ENCODE results near the gene SRP19. TPM values are rescaled to one million over a fixed set of nuclear protein-coding genes. Genes with fewer than 3 reads are reported as not detected.

SRP19 gene
- total and polyA plus RNA-seq, 9 of the 15 experiments (the other 6 are each of a cell fraction or from before 2014, with no cell fraction given): 52.3 to 357 (median 146) TPM

- TF ChIP-seq ZNF584 (CRISPR knock-in tag; IDR thresholded peaks at IDR 0.05; ENCODE audit: low read depth): no peak
- no peak for TF ChIP-seq CHCHD3 (CRISPR knock-in tag; IDR thresholded peaks at IDR 0.05)
- peak; percentile 76 for TF ChIP-seq CBFA2T3 (IDR thresholded peaks at IDR 0.05)
- TF ChIP-seq ETS1 (conservative IDR thresholded peaks at IDR 0.05; ENCODE audit: control insufficient read depth, low read depth, low read length): no peak
- TF ChIP-seq ZBTB26 (CRISPR knock-in tag; IDR thresholded peaks at IDR 0.05): no peak
These were observed 22.1 kb downstream of the SRP19 start (continued) for GRCh38 chr5:112883192-112883591.

DNA sequence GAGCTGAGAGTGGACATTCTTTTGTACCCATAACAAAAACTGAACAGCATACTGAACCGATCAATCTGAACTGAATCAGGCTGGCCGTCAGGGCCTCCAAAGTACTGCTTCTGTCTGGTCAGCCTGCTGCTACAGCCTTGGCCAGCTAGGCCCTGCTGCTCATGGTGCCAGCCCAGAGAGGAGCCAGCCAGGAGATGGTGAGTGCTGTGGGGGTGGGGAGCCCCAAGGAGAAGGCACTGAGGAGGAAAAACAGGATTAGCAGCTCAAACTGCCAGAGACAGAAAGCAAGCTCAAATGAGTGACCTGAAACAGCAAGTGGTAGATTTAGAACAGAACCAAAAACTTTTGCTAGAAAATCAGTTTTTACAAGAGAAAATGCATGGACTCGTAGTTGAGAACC, 23.9 kb downstream of the SRP19 start:
- WGBS (ENCODE audit: insufficient coverage, low coverage, missing lambda C conversion rate): 87% methylated on average over 3 of the region's 3 CpGs
- CTCF ChIA-PET (ENCODE audit: low intra/inter-chr PET ratio): no interaction called here
- intact Hi-C loops (cut with micrococcal nuclease): no loop called here
- TF ChIP-seq, protein P1, sequence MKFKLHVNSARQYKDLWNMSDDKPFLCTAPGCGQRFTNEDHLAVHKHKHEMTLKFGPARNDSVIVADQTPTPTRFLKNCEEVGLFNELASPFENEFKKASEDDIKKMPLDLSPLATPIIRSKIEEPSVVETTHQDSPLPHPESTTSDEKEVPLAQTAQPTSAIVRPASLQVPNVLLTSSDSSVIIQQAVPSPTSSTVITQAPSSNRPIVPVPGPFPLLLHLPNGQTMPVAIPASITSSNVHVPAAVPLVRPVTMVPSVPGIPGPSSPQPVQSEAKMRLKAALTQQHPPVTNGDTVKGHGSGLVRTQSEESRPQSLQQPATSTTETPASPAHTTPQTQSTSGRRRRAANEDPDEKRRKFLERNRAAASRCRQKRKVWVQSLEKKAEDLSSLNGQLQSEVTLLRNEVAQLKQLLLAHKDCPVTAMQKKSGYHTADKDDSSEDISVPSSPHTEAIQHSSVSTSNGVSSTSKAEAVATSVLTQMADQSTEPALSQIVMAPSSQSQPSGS (CRISPR knock-in tag; IDR thresholded peaks at IDR 0.05): no peak
- TF ChIP-seq, protein P2, sequence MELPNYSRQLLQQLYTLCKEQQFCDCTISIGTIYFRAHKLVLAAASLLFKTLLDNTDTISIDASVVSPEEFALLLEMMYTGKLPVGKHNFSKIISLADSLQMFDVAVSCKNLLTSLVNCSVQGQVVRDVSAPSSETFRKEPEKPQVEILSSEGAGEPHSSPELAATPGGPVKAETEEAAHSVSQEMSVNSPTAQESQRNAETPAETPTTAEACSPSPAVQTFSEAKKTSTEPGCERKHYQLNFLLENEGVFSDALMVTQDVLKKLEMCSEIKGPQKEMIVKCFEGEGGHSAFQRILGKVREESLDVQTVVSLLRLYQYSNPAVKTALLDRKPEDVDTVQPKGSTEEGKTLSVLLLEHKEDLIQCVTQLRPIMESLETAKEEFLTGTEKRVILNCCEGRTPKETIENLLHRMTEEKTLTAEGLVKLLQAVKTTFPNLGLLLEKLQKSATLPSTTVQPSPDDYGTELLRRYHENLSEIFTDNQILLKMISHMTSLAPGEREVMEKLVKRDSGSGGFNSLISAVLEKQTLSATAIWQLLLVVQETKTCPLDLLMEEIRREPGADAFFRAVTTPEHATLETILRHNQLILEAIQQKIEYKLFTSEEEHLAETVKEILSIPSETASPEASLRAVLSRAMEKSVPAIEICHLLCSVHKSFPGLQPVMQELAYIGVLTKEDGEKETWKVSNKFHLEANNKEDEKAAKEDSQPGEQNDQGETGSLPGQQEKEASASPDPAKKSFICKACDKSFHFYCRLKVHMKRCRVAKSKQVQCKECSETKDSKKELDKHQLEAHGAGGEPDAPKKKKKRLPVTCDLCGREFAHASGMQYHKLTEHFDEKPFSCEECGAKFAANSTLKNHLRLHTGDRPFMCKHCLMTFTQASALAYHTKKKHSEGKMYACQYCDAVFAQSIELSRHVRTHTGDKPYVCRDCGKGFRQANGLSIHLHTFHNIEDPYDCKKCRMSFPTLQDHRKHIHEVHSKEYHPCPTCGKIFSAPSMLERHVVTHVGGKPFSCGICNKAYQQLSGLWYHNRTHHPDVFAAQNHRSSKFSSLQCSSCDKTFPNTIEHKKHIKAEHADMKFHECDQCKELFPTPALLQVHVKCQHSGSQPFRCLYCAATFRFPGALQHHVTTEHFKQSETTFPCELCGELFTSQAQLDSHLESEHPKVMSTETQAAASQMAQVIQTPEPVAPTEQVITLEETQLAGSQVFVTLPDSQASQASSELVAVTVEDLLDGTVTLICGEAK (IDR thresholded peaks at IDR 0.05): no peak
- TF ChIP-seq, protein P2 (CRISPR knock-in tag; IDR thresholded peaks at IDR 0.05): no peak
- no peak for TF ChIP-seq TSC22D4 (tag; IDR thresholded peaks at IDR 0.05)

More for the DNA sequence above, 23.9 kb downstream of the SRP19 start:
- Histone ChIP-seq H3K9ac (ENCODE audit: insufficient read depth in 1 of 2, low read depth in 2 of 2, low read length in 2 of 2) (no peak overlapping the region), H3K4me3 (no peak overlapping the region), H3K4me2 (ENCODE audit: insufficient read depth, low read length) (no peak overlapping the region), H3K36me3 (ENCODE audit: control insufficient read depth, insufficient read depth, low read length) (peaks cover 72% of the 10 kb centered on the region), H4K20me1 (replicated peaks; ENCODE audit: control insufficient read depth, insufficient read depth, low read length) (no peaks in the 10 kb centered on the region), H3K9me1 (ENCODE audit: control insufficient read depth, insufficient read depth, low read length) (no peaks in the 10 kb centered on the region), H3K9me3 (replicated peaks; ENCODE audit: control insufficient read depth, insufficient read depth, low read depth, low read length) (no peaks in the 10 kb centered on the region), H3K27me3 (ENCODE audit: control insufficient read depth in 2 of 2, insufficient read depth in 2 of 2, low read length in 2 of 2) (no peaks in the 10 kb centered on the region), H2AFZ (ENCODE audit: low read depth, low read length) (no peak overlapping the region), H3K79me2 (ENCODE audit: control insufficient read depth, insufficient read depth, low read length) (no peaks in the 10 kb centered on the region), H3K4me1 (replicated peaks in 1 of 2; ENCODE audit: control insufficient read depth in 2 of 2, insufficient read depth in 2 of 2, low read length in 2 of 2) (no peaks in the 10 kb centered on the region), H3K27ac (ENCODE audit: extremely low read depth, low read depth, low read length) (no peak overlapping the region)
- no TSS peak for BruUV-seq (replicated peaks)
- POLR2A ChIA-PET: interaction anchor here (0.9 to 1.6 kb wide), 3 partner anchors 11 to 24 kb away, joined by 3 to 5 read pairs (median 3); partner anchors contain the start of gene SRP19
- FAIRE-seq (no peak), ATAC-seq (no peak), DNase-seq (ENCODE audit: extremely low read depth in 1 of 4, low spot score in 3 of 4) (no peak)
- in situ Hi-C loops (cut with MboI): no loop called here
